Middle frontal gyrus (tissue), 1 donor: ENCODE results near the gene POLR1B.
"Not testable (repeated sequence)": the region's sequence is repeated elsewhere in the genome, so short reads cannot be mapped to it uniquely, and the experiment has no call there.

Experiments
- DNase-seq: peaks from one replicate; pipeline ENCODE4 v3.0.0-alpha.2; 2015; ENCODE audit warnings: low spot score; ENCODE audit errors: extremely low spot score

Gene POLR1B

GRCh38 chr2:112597537-112598322 lies 55.5 kb downstream of the POLR1B start:
- DNase-seq = no peak

- DNase-seq = no peak
Measured at GRCh38 chr2:112600634-112601033, 58.4 kb downstream of the POLR1B start.

- DNase-seq = no peak
Measured at GRCh38 chr2:112601754-112602153, 59.5 kb downstream of the POLR1B start.

GRCh38 chr2:112602917-112603316 lies 60.7 kb downstream of the POLR1B start:
- DNase-seq = no peak

- no peak for DNase-seq
Measured at GRCh38 chr2:112603731-112604130, 61.5 kb downstream of the POLR1B start.

- no peak for DNase-seq
Measured at GRCh38 chr2:112604952-112605351, 62.7 kb downstream of the POLR1B start.

GRCh38 chr2:112605926-112606325 lies 63.7 kb downstream of the POLR1B start:
- no peak for DNase-seq

- no peak for DNase-seq
Measured at GRCh38 chr2:112606547-112606946, 64.3 kb downstream of the POLR1B start.

- DNase-seq = no peak
Measured at GRCh38 chr2:112607680-112608438, 65.6 kb downstream of the POLR1B start.

- not testable (repeated sequence) for DNase-seq
Measured at GRCh38 chr2:112609320-112609719, 67.1 kb downstream of the POLR1B start.

GRCh38 chr2:112612283-112612682 lies 70.0 kb downstream of the POLR1B start:
- not testable (repeated sequence) for DNase-seq

GRCh38 chr2:112614201-112614840 lies 72.1 kb downstream of the POLR1B start:
- no peak for DNase-seq

- DNase-seq = no peak
Measured at GRCh38 chr2:112615051-112615450, 72.8 kb downstream of the POLR1B start.

- not testable (repeated sequence) for DNase-seq
Measured at GRCh38 chr2:112615798-112616197, 73.5 kb downstream of the POLR1B start.

GRCh38 chr2:112618383-112618782 lies 76.1 kb downstream of the POLR1B start:
- DNase-seq = no peak

GRCh38 chr2:112621790-112622527 lies 79.7 kb downstream of the POLR1B start:
- no peak for DNase-seq

GRCh38 chr2:112622528-112622849 lies 80.2 kb downstream of the POLR1B start:
- no peak for DNase-seq

- DNase-seq = no peak
Measured at GRCh38 chr2:112623913-112624777, 81.9 kb downstream of the POLR1B start.

- no peak for DNase-seq
Measured at GRCh38 chr2:112625474-112626114, 83.3 kb downstream of the POLR1B start.

GRCh38 chr2:112626604-112627059 lies 84.4 kb downstream of the POLR1B start:
- peak; percentile 75 for DNase-seq
